ENCODE data around the gene TIMP2. TPM values are rescaled to one million over a fixed set of nuclear protein-coding genes. Genes with fewer than 3 reads are reported as not detected.

The TIMP2 gene
- total and polyA plus RNA-seq, 9 donors: 94.8 to 309 (median 201) TPM

DNA sequence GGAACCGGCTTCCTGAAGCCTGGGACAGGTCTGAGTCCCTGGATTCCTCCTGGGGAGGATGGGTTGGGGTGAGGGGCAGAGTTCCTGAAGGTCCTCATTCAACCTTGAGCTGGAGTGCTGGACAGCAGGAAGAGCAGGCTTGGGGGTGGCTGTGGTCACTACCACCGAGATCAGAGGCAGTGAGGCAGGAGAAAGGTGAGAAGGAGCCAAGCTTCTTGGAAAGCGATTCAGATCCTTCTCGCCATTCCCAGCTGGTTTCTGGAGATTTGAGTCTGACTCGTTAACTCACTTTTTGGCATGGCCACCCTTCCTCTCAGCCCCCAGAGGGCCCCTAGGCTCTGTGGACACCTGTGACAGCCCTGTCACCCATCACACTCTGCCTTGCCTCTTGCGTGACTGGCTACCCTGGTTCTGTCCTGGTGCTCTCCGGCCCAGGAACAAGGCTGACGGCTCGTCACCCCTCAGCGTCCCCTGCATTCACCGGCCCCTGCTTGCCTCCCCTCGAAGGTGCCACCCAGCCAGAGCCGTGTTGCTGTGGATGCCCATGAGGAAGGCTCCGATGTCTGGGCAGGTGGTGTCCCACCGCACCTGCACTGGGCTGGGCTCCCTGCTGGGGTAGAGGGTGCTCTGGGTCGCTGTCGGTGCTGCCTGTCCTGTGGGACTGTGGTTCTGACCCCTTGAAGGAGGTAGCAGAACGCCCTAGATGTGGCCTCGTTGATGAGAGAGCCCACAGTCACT is 9.7 kb upstream of the TIMP2 start:
- Histone ChIP-seq H3K27me3 (ENCODE audit: control insufficient read depth, insufficient read depth, low read length) (peaks cover 3% of the 10 kb centered on the region), H3K4me1 (ENCODE audit: control insufficient read depth, insufficient read depth, low read length) (peaks cover 58% of the 10 kb centered on the region), H3K9me3 (replicated peaks; ENCODE audit: control insufficient read depth, low read depth, low read length) (no peaks in the 10 kb centered on the region), H3K36me3 (ENCODE audit: control insufficient read depth, insufficient read depth, low read length) (no peaks in the 10 kb centered on the region), H3K4me3 (ENCODE audit: low read length) (no peak overlapping the region), H3K27ac (ENCODE audit: low read length) (peak overlapping the region; percentile 90)
- WGBS (ENCODE audit: insufficient coverage): 45% methylated on average over 14 of the region's 19 CpGs
- DNase-seq: peak; percentile 63

DNA sequence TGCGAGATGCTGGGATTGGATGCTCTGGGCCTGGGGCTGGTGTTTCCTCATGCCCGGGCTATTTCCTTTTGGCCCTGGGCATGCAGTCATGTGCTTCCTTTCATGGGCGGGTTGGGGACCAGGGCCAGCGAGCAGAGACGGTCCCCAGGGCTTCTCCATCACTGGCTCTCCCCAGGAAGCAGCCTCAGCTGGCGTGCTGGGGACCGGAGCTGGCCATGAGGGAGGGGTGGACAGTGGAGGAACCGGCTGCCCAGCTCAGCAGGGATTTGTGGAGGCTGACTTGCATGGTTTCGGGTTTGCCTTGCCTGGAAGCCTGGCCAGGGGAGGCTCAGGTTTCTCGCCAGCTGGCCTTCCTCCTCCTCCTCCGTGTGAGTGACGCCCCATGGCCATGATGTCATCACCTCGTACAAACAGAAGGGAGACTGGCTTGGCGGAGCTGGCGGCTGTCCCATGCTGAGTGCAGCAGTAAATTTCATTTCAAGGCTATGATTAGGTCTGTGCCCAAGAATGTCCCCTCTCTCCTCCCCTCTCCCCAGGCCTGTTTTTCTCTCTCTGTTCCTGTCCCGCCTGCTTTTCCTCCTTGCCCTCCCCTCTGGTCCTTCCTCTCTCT is 8.9 kb upstream of the TIMP2 start:
- peaks cover 53% of the 10 kb centered on the region for H3K4me1 ChIP-seq (ENCODE audit: control insufficient read depth, insufficient read depth, low read length)

DNA sequence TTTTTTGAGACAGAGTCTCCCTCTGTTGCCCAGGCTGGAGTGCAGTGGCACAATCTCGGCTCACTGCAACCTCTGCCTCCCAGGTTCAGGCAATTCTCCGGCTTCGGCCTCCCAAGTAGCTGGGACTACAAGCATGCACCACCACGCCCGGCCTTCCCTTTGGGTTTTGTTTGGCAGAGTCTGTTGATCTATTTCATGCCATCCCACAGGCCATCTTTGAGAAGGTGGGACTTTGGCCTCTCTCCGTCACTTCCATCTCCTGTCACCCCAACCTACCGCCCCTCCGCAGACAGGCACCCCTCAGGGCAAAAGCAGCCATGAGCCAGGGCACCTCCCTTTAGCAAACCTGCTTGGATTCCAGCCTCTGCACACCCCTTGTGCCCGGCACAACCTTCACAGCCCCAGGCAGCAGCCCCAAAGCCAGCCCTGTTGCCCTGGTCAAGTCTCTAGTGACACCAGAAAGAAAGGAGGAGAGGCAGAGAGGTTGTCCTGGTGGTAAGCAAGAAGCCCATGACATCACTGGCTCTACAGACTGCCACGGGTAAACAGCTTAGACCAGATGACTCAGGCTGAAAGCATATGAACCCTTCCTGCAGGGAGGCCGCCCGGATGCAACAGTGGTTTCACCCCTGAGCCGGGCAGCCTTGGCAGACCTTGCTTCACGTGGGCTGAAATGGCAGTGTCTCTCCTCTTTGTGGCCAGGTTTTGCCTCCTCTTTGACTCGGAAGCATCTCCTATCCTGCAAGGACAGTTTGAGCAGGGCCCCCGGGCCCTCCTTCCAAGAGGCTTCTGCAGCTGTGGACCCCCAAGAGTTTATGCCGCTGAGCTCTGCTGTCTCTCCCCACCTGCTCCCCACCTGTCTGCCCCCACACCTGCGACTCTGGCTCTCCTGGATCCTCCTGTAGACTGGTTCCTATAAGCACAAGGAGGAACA is 8.1 kb upstream of the TIMP2 start:
- peak; percentile 76 for DNase-seq
- Histone ChIP-seq H3K4me1 (ENCODE audit: control insufficient read depth, insufficient read depth, low read length) (peaks cover 52% of the 10 kb centered on the region), H3K27me3 (ENCODE audit: control insufficient read depth, insufficient read depth, low read length) (peaks cover 3% of the 10 kb centered on the region), H3K4me3 (ENCODE audit: low read length) (no peak overlapping the region), H3K36me3 (ENCODE audit: control insufficient read depth, insufficient read depth, low read length) (no peaks in the 10 kb centered on the region), H3K9me3 (replicated peaks; ENCODE audit: control insufficient read depth, low read depth, low read length) (no peaks in the 10 kb centered on the region), H3K27ac (ENCODE audit: low read length) (peak overlapping the region; percentile 90)
- 40% methylated on average over 12 of the region's 18 CpGs for WGBS (ENCODE audit: insufficient coverage)

More for the DNA sequence above, 8.9 kb upstream of the TIMP2 start:
- H3K27me3 ChIP-seq (ENCODE audit: control insufficient read depth, insufficient read depth, low read length): peaks cover 3% of the 10 kb centered on the region
- H3K36me3 ChIP-seq (ENCODE audit: control insufficient read depth, insufficient read depth, low read length): no peaks in the 10 kb centered on the region
- peak; percentile 99 for DNase-seq
- no peak overlapping the region for H3K4me3 ChIP-seq (ENCODE audit: low read length)
- peak overlapping the region; percentile 90 for H3K27ac ChIP-seq (ENCODE audit: low read length)
- H3K9me3 ChIP-seq (replicated peaks; ENCODE audit: control insufficient read depth, low read depth, low read length): no peaks in the 10 kb centered on the region
- WGBS (ENCODE audit: insufficient coverage): 2% methylated on average over 16 of the region's 16 CpGs

DNA sequence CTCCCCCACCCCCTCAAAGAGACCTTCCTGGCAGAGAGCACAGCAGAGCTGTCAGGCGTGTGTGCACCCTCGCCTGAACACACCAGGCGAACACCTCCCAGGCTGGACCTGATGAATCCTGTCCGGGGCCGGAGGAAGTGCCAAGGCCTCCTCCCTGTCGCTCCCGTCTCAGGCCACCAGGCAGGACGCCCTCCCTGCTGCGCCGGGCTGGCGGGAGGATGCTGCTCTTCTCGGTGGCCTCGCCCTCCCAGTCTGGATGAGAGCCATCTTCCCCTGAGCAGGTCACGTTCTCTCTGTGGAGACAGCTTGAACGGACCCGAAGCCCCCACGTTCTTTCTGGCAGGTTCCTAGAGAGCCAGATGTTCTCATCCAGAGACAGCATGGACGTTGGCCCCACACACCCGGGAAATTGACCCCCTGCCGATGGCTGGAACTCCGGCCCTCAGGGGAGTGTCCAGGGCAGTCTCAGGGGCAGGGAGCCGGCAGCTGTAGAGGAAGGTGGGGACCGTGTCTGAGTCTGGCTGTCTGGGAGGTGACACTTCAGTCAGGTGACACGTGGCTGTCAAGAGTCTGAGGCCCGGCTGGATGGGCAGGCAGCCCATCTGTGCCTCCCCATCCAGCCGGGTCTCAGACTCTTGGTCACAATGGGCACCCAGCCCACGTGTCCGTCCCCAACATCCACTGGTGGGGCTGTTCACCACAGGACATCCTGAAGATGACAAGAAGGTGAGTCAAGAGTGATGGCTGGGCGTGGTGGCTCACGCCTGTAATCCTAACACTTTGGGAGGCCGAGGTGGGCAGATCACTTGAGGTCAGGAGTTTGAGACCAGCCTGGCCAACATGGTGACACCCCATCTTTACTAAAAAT is 5.0 kb upstream of the TIMP2 start:
- Histone ChIP-seq H3K4me1 (ENCODE audit: control insufficient read depth, insufficient read depth, low read length) (peaks cover 41% of the 10 kb centered on the region), H3K4me3 (ENCODE audit: low read length) (no peak overlapping the region), H3K9me3 (replicated peaks; ENCODE audit: control insufficient read depth, low read depth, low read length) (no peaks in the 10 kb centered on the region), H3K36me3 (ENCODE audit: control insufficient read depth, insufficient read depth, low read length) (no peaks in the 10 kb centered on the region), H3K27ac (ENCODE audit: low read length) (no peak overlapping the region), H3K27me3 (ENCODE audit: control insufficient read depth, insufficient read depth, low read length) (peaks cover 3% of the 10 kb centered on the region)
- DNase-seq: peak; percentile 35
- WGBS (ENCODE audit: insufficient coverage): 45% methylated on average over 26 of the region's 31 CpGs

DNA sequence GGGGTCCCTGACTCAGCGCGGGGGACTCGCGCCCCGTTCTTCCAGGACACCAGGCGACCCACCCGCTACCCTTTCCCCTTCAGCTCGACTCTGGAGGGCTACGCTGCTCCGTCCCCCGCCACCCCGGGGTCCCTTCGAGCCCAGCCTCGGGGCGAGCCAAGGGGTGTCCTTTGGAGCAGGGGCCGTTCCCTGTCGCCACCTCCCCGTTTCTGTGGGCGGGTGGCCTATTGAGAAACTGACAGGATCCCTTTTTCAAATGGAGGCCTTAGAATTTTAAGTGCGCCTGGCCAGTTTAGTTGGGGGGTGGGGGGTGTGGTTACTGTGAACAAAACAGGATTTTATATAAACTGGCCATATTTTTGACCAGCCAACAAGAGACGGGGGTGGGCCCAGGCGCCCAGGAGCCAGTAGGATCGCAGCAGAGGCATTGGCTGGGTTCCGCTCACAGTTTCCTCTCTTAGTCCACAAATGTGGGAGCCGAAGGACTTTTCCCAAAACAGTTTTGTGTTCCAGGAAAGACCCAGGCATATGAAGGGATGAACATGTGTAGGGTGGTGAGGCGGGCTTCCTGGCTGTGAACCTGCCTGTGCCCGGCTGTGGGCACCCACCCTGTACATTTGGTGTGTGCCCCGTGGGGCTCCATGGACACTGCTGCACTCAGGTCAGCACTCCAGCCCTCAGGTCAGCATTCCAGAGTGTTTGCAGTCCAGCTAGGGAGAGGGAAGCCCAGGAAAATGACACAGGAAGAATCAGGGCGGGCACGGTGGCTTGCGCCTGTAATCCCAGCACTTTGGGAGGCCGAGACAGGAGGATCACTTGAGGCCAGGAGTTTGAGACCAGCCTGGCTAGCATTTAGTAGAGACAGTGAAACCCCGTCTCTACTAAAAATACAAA is 722 bp upstream of the TIMP2 start:
- peak overlapping the region; percentile 97 for H3K27ac ChIP-seq (ENCODE audit: low read length)
- peak overlapping the region; percentile 54 for H3K4me3 ChIP-seq (ENCODE audit: low read length)
- DNase-seq: peak; percentile 96
- H3K27me3 ChIP-seq (ENCODE audit: control insufficient read depth, insufficient read depth, low read length): peaks cover 3% of the 10 kb centered on the region
- H3K4me1 ChIP-seq (ENCODE audit: control insufficient read depth, insufficient read depth, low read length): peaks cover 50% of the 10 kb centered on the region
- H3K9me3 ChIP-seq (replicated peaks; ENCODE audit: control insufficient read depth, low read depth, low read length): no peaks in the 10 kb centered on the region
- H3K36me3 ChIP-seq (ENCODE audit: control insufficient read depth, insufficient read depth, low read length): peaks cover 2% of the 10 kb centered on the region
- WGBS (ENCODE audit: insufficient coverage): 18% methylated on average over 29 of the region's 33 CpGs

DNA sequence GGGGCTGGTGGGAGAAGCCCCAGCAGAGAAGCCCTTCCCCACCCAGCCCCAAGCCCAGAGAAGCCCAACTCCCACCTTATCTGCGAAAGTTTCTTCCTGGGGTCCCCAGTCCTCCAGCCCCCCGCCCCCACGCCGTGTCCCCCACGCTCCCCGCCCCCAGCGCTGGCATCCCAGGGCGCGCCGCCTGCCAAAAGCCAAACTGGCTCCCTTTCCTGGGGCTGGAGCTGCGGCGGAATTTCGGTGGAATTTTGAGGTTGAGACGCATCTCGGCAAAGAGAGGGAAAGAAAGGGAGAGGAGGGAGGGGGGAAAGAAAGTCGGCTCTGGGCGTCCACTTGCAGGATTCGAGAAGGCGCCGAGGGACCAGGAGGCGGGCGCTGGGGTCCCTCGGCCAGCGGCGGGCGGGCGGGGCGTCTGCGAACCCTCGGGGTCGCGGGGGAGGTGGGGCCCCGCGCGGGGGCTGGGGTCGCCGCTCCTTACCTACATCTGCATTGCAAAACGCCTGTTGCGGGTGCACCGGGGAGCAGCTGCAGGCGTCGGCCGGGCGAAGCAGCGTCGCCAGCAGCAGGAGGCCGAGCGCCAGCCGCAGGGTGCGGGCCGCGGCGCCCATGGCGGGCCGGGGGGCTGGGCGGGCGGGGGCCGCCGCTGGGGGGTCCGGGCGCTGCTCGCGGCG is 571 bp downstream of the TIMP2 start:
- Histone ChIP-seq H3K36me3 (ENCODE audit: control insufficient read depth, insufficient read depth, low read length) (peaks cover 2% of the 10 kb centered on the region), H3K4me1 (ENCODE audit: control insufficient read depth, insufficient read depth, low read length) (peaks cover 54% of the 10 kb centered on the region)
- peak; percentile 69 for DNase-seq

DNA sequence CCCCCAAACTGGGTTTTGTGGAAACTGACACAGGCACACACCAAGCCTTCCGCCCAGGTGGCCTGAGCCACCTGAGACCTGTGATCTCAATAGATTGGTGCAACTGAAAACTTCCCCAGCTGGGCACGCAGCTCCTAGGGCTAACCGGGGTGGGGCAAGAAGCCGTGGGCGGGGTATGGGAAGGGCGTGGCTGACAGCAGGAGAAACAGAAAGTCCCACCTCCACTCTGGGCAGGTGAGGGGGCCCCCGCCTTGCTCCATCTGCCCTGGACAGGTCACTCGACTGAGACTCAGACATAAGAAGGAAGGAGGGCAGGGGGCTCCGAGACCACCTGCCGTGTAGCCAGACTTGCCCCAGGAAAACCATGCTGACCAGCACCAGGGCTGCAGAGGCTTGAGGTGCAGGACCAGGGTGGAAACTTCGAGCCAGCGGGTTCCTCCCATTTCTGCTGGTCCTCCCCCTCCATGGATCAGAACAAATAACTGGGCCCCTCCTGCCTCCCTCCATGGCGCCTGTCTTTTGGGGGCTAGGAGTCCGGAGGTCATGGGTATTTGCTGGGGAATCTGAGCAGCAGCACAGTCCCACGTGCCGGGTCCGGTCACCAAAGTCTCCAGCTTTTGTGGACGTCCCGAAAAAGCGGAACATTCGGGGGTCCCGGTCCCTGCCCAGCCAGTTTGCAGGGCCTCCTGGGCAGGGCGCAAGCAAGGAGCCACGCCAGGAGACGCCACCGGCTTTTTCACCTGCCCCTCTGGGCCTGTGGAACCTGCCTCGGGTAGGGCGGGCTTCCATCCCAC is 1.3 kb downstream of the TIMP2 start:
- peak overlapping the region; percentile 56 for H3K4me3 ChIP-seq (ENCODE audit: low read length)
- 6% methylated on average over 19 of the region's 28 CpGs for WGBS (ENCODE audit: insufficient coverage)
- peak overlapping the region; percentile 52 for H3K27ac ChIP-seq (ENCODE audit: low read length)
- no peaks in the 10 kb centered on the region for H3K9me3 ChIP-seq (replicated peaks; ENCODE audit: control insufficient read depth, low read depth, low read length)
- H3K4me1 ChIP-seq (ENCODE audit: control insufficient read depth, insufficient read depth, low read length): peaks cover 58% of the 10 kb centered on the region
- H3K36me3 ChIP-seq (ENCODE audit: control insufficient read depth, insufficient read depth, low read length): peaks cover 2% of the 10 kb centered on the region
- no peaks in the 10 kb centered on the region for H3K27me3 ChIP-seq (ENCODE audit: control insufficient read depth, insufficient read depth, low read length)
- peak; percentile 39 for DNase-seq

More for the DNA sequence above, 571 bp downstream of the TIMP2 start:
- Histone ChIP-seq H3K27ac (ENCODE audit: low read length) (peak overlapping the region; percentile 52), H3K4me3 (ENCODE audit: low read length) (peak overlapping the region; percentile 56), H3K9me3 (replicated peaks; ENCODE audit: control insufficient read depth, low read depth, low read length) (no peaks in the 10 kb centered on the region), H3K27me3 (ENCODE audit: control insufficient read depth, insufficient read depth, low read length) (no peaks in the 10 kb centered on the region)
- under 1% methylated on average over 58 of the region's 64 CpGs for WGBS (ENCODE audit: insufficient coverage)

DNA sequence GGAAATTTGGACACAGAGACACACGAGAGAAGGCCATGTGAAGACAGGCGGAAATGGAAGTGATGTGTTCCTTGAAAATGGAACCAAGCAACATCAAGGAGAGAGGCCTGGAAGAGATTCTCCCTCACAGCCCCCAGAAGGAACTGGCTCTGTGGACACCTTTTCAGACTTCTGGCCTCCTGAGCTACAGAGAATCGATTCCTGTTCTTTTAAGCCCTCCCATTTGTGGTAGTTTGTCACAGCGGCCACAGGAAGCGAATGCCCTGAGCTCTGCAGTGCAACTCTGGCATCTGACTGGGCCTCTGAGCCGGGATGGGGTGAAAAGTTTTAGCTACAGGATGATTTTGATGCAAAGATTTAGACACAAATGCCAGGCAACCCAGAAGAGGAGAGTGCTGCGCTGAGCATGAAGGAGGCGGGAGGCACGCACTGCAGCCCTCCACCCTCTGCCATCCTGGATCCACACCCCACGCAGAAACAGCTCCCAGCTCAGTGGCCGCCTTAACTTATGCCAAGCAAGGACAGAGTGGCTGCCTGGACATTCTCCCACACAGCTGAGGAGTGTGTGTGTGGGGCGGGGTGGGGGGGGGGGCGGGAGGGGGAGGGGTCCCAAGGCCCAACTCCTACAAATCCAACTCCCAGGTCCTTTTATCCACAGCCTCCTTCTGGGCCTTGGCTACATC is 2.2 kb downstream of the TIMP2 start:
- peak; percentile 44 for DNase-seq
- Histone ChIP-seq H3K4me1 (ENCODE audit: control insufficient read depth, insufficient read depth, low read length) (peaks cover 65% of the 10 kb centered on the region), H3K4me3 (ENCODE audit: low read length) (peak overlapping the region; percentile 56), H3K27me3 (ENCODE audit: control insufficient read depth, insufficient read depth, low read length) (no peaks in the 10 kb centered on the region), H3K27ac (ENCODE audit: low read length) (peak overlapping the region; percentile 51), H3K9me3 (replicated peaks; ENCODE audit: control insufficient read depth, low read depth, low read length) (no peaks in the 10 kb centered on the region), H3K36me3 (ENCODE audit: control insufficient read depth, insufficient read depth, low read length) (peaks cover 2% of the 10 kb centered on the region)
- WGBS (ENCODE audit: insufficient coverage): 18% methylated on average over 2 of the region's 13 CpGs
